GM23338 (cell line): Measurements from ENCODE around the gene PJA1. TPM values are rescaled to one million over a fixed set of nuclear protein-coding genes. Genes with fewer than 3 reads are reported as not detected.

Experiments
- ATAC-seq: fragments of 200-7000 bp; cut with Tn5 transposase; 3 replicates; pipeline ENCODE4 v1.9.1; 2020
- DNase-seq: peaks from one replicate; pipeline ENCODE4 v3.0.0-alpha.2; 2015; ENCODE audit warnings: low spot score
- H2AFZ ChIP-seq: fragments of 200-600 bp; sonication (generic); 2 replicates; pipeline ENCODE4 v1.8.0; 2016; ENCODE audit warnings: antibody characterized with exemption, mild to moderate bottlenecking, moderate library complexity
- H3F3A ChIP-seq: fragments of 200-600 bp; sonication (generic); replicated peaks from 2 replicates; pipeline ENCODE4 v1.8.0; 2017; ENCODE audit warnings: antibody characterized with exemption, mixed run types, low read depth
- H3K27ac ChIP-seq: fragments of 200-600 bp; sonication (generic); 2 replicates; pipeline ENCODE4 v1.6.1; 2016; ENCODE audit warnings: low read depth
- H3K27me3 ChIP-seq: fragments of 200-600 bp; sonication (generic); 2 replicates; pipeline ENCODE4 v1.8.0; 2016; ENCODE audit warnings: mild to moderate bottlenecking, mixed run types, moderate library complexity; ENCODE audit not compliant: insufficient read depth
- H3K36me3 ChIP-seq: fragments of 200-600 bp; sonication (generic); 2 replicates; pipeline ENCODE4 v1.8.0; 2016; ENCODE audit warnings: mild to moderate bottlenecking; ENCODE audit not compliant: insufficient read depth
- H3K4me1 ChIP-seq: fragments of 200-600 bp; sonication (generic); 2 replicates; pipeline ENCODE4 v1.8.0; 2016; ENCODE audit warnings: mild to moderate bottlenecking, moderate library complexity; ENCODE audit not compliant: insufficient read depth
- H3K4me2 ChIP-seq: fragments of 200-600 bp; sonication (generic); 2 replicates; pipeline ENCODE4 v1.7.1; 2017; ENCODE audit warnings: mixed run types
- H3K4me3 ChIP-seq: fragments of 200-600 bp; sonication (generic); 2 replicates; pipeline ENCODE4 v1.6.1; 2016; ENCODE audit warnings: mixed run types
- H3K79me2 ChIP-seq: fragments of 200-600 bp; sonication (generic); replicated peaks from 2 replicates; pipeline ENCODE4 v1.8.0; 2017; ENCODE audit warnings: mild to moderate bottlenecking; ENCODE audit not compliant: insufficient read depth
- H3K9me2 ChIP-seq: fragments of 200-600 bp; sonication (generic); 2 replicates; pipeline ENCODE4 v1.8.0; 2017; ENCODE audit not compliant: insufficient read depth
- H4K20me1 ChIP-seq: fragments of 200-600 bp; sonication (generic); replicated peaks from 2 replicates; pipeline ENCODE4 v1.8.0; 2017; ENCODE audit warnings: mild to moderate bottlenecking; ENCODE audit not compliant: insufficient read depth
- H3K27ac Mint-ChIP-seq: 2 replicates; pipeline ENCODE4 v1.8.0; 2020; ENCODE audit warnings: inconsistent platforms, mild to moderate bottlenecking, moderate library complexity, mixed read lengths
- H3K27me3 Mint-ChIP-seq: 3 replicates; pipeline ENCODE4 v1.8.0; 2022; ENCODE audit warnings: low read depth, mild to moderate bottlenecking, moderate library complexity, mixed read lengths, inconsistent platforms; ENCODE audit not compliant: insufficient read depth, poor library complexity
- H3K36me3 Mint-ChIP-seq: 3 replicates; pipeline ENCODE4 v1.8.0; 2021; ENCODE audit warnings: low read depth, mild to moderate bottlenecking, inconsistent platforms, moderate library complexity, mixed read lengths
- H3K4me1 Mint-ChIP-seq: 3 replicates; pipeline ENCODE4 v1.8.0; 2020; ENCODE audit warnings: mild to moderate bottlenecking, inconsistent platforms, mixed read lengths
- H3K4me3 Mint-ChIP-seq: 3 replicates; pipeline ENCODE4 v1.8.0; 2021; ENCODE audit warnings: moderate library complexity, mild to moderate bottlenecking, inconsistent platforms, mixed read lengths
- H3K9me3 Mint-ChIP-seq: 3 replicates; pipeline ENCODE4 v1.8.0; 2020; ENCODE audit warnings: moderate library complexity, mild to moderate bottlenecking, inconsistent platforms, mixed read lengths
- CREB1 ChIP-seq: fragments of 250-450 bp; sonication (Bioruptor Pico); IDR thresholded peaks from 2 replicates; pipeline ENCODE4 v1.5.0; 2020; ENCODE audit warnings: low read depth, mild to moderate bottlenecking, moderate library complexity
- EZH2 ChIP-seq: fragments of 200-600 bp; sonication (generic); IDR thresholded peaks from one replicate; pipeline ENCODE4 v1.8.0; 2017; ENCODE audit warnings: antibody characterized with exemption, mild to moderate bottlenecking, low read depth; ENCODE audit not compliant: unreplicated experiment
- POLR2AphosphoS5 ChIP-seq: IDR thresholded peaks from 2 replicates; pipeline ENCODE4 v1.6.1; 2016; ENCODE audit warnings: antibody characterized with exemption, low read depth
- REST ChIP-seq: IDR thresholded peaks from one replicate; pipeline ENCODE4 v1.6.1; 2018; ENCODE audit warnings: antibody characterized with exemption; ENCODE audit not compliant: unreplicated experiment
- ZNF331 ChIP-seq: fragments of 250-450 bp; sonication (Bioruptor Pico); IDR thresholded peaks from 2 replicates; pipeline ENCODE4 v1.5.0; 2020; ENCODE audit warnings: low read depth, mild to moderate bottlenecking, moderate library complexity
- polyA plus RNA-seq: library from polyadenylated mRNA; unstranded; fragments of >200 nt; fragmentation: Nextera tagmentation; extraction: Ambion mirVana; gene quantifications from 2 replicates; pipeline ENCODE4 v1.2.1, GENCODE V29; 2016
- total RNA-seq: library from RNA; depleted of rRNA; stranded (reverse); fragments of >200 nt; shearing (Covaris generic); gene quantifications from 2 replicates; pipeline ENCODE4 v1.2.3, GENCODE V29; 2014

The PJA1 gene
- total and polyA plus RNA-seq, 2 experiments from 2014 or later: 25.2 to 31.3 TPM

GRCh38 chrX:69146739-69147138 lies 18.5 kb downstream of the PJA1 start (continued):
- TF ChIP-seq EZH2 (no peak), ZNF331 (CRISPR knock-in tag) (no peak), REST (no peak), CREB1 (CRISPR knock-in tag) (no peak), POLR2AphosphoS5 (no peak)

DNA sequence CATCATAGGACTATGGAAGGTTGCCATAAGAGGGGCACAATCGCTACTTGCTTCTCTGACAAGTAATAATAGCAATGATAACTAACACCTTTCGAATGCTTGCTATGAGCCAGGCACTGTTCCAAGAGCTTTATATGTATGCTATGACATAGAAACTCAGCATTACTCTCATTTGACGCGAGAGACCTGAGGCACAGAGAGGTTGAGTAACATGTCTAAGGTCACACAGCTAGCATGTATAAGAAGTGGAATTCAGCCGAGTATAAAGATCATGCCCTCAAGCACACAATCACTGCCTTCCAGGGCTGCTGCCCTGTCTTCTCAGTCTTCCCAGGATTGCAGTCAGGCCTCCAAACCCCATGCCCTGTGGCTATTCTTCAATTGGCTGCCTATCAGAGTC lies 19.5 kb downstream of the PJA1 start:
- Histone ChIP-seq H3K27ac (no peak overlapping the region), H3K79me2 (no peaks in the 10 kb centered on the region), H2AFZ (no peak overlapping the region), H3K27me3 (no peaks in the 10 kb centered on the region), H3K9me2 (no peaks in the 10 kb centered on the region), H4K20me1 (no peaks in the 10 kb centered on the region), H3F3A (no peaks in the 10 kb centered on the region), H3K4me2 (no peak overlapping the region), H3K4me1 (peaks cover 10% of the 10 kb centered on the region; the same call in 1 of the 2 replicates), H3K36me3 (no peaks in the 10 kb centered on the region), H3K4me3 (no peak overlapping the region)
- H3K36me3 Mint-ChIP-seq: no peaks in the 10 kb centered on the region
- no peak overlapping the region for H3K4me3 Mint-ChIP-seq
- H3K27me3 Mint-ChIP-seq: peaks cover 6% of the 10 kb centered on the region
- H3K27ac Mint-ChIP-seq: no peak overlapping the region
- peaks cover 27% of the 10 kb centered on the region for H3K4me1 Mint-ChIP-seq
- ATAC-seq (no peak), DNase-seq (no peak)
- H3K9me3 Mint-ChIP-seq: no peaks in the 10 kb centered on the region
- no peak for TF ChIP-seq EZH2
- no peak for TF ChIP-seq REST
